ENCODE data around the gene RABAC1. TPM values are rescaled to one million over a fixed set of nuclear protein-coding genes. Genes with fewer than 3 reads are reported as not detected.
A peak's percentile ranks its signal among the peaks of the same experiment; 100 is the strongest.

The RABAC1 gene
- total and polyA plus RNA-seq, 9 of the 15 experiments (the other 6 are each of a cell fraction or from before 2014, with no cell fraction given) = 2.4 to 28.1 (median 9.3) TPM

DNA sequence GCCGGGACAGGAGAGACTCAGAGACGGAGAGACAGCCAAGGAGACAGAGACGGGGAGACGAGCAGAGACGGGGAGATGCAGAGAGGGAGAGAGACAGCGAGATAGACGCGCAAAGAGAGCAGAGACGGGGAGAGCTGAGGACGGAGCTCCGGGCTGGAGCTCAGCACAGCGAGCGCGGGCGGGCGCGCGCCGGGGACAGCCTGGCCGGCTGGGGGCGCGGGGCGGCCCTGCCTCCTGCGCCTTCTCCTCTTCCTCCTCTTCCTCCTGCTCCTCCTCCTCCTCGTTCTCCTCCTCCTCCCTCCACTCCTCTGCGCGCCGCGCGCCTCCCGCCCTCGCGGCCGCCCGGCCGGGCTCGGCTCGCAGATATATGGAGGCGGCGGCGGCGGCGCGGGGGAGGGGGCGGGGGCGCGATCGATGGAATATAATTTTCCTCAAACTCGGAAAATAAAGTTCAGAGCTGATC is 30.9 kb downstream of the RABAC1 start, which contains the start of gene ERFL (continued):
- TF ChIP-seq, protein P1, sequence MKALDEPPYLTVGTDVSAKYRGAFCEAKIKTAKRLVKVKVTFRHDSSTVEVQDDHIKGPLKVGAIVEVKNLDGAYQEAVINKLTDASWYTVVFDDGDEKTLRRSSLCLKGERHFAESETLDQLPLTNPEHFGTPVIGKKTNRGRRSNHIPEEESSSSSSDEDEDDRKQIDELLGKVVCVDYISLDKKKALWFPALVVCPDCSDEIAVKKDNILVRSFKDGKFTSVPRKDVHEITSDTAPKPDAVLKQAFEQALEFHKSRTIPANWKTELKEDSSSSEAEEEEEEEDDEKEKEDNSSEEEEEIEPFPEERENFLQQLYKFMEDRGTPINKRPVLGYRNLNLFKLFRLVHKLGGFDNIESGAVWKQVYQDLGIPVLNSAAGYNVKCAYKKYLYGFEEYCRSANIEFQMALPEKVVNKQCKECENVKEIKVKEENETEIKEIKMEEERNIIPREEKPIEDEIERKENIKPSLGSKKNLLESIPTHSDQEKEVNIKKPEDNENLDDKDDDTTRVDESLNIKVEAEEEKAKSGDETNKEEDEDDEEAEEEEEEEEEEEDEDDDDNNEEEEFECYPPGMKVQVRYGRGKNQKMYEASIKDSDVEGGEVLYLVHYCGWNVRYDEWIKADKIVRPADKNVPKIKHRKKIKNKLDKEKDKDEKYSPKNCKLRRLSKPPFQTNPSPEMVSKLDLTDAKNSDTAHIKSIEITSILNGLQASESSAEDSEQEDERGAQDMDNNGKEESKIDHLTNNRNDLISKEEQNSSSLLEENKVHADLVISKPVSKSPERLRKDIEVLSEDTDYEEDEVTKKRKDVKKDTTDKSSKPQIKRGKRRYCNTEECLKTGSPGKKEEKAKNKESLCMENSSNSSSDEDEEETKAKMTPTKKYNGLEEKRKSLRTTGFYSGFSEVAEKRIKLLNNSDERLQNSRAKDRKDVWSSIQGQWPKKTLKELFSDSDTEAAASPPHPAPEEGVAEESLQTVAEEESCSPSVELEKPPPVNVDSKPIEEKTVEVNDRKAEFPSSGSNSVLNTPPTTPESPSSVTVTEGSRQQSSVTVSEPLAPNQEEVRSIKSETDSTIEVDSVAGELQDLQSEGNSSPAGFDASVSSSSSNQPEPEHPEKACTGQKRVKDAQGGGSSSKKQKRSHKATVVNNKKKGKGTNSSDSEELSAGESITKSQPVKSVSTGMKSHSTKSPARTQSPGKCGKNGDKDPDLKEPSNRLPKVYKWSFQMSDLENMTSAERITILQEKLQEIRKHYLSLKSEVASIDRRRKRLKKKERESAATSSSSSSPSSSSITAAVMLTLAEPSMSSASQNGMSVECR (CRISPR knock-in tag; IDR thresholded peaks at IDR 0.05) = peak; percentile 14; the same call in 1 of the 2 replicates
- TF ChIP-seq ZNF24 (IDR thresholded peaks at IDR 0.05) = no peak
- TF ChIP-seq, protein P2, sequence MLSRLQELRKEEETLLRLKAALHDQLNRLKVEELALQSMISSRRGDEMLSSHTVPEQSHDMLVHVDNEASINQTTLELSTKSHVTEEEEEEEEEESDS (CRISPR knock-in tag; IDR thresholded peaks at IDR 0.05) = no peak
- TF ChIP-seq, protein P3, sequence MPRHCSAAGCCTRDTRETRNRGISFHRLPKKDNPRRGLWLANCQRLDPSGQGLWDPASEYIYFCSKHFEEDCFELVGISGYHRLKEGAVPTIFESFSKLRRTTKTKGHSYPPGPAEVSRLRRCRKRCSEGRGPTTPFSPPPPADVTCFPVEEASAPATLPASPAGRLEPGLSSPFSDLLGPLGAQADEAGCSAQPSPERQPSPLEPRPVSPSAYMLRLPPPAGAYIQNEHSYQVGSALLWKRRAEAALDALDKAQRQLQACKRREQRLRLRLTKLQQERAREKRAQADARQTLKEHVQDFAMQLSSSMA (CRISPR knock-in tag; IDR thresholded peaks at IDR 0.05) = 0 out of 2 replicates have a peak, but pooled peaks have one; percentile 24
- no peak for TF ChIP-seq RAD21 (CRISPR knock-in tag; conservative IDR thresholded peaks at IDR 0.05 in 1 of 2, IDR thresholded peaks at IDR 0.05 in 1 of 2)
- no peak; a peak in 1 of 4 replicates for TF ChIP-seq MAZ (CRISPR knock-in tag; conservative IDR thresholded peaks at IDR 0.05 in 1 of 2, IDR thresholded peaks at IDR 0.05 in 1 of 2)
- TF ChIP-seq, protein P4, sequence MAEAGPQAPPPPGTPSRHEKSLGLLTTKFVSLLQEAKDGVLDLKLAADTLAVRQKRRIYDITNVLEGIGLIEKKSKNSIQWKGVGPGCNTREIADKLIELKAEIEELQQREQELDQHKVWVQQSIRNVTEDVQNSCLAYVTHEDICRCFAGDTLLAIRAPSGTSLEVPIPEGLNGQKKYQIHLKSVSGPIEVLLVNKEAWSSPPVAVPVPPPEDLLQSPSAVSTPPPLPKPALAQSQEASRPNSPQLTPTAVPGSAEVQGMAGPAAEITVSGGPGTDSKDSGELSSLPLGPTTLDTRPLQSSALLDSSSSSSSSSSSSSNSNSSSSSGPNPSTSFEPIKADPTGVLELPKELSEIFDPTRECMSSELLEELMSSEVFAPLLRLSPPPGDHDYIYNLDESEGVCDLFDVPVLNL (CRISPR knock-in tag; IDR thresholded peaks at IDR 0.05; ENCODE audit: low read depth) = no peak
- no peak for TF ChIP-seq POU5F1 (IDR thresholded peaks at IDR 0.05; ENCODE audit: borderline replicate concordance, low read depth, low read length, partially characterized antibody)
- TF ChIP-seq, protein P5, sequence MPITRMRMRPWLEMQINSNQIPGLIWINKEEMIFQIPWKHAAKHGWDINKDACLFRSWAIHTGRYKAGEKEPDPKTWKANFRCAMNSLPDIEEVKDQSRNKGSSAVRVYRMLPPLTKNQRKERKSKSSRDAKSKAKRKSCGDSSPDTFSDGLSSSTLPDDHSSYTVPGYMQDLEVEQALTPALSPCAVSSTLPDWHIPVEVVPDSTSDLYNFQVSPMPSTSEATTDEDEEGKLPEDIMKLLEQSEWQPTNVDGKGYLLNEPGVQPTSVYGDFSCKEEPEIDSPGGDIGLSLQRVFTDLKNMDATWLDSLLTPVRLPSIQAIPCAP (CRISPR knock-in tag; IDR thresholded peaks at IDR 0.05; ENCODE audit: borderline replicate concordance) = no peak
- peak; percentile 35 for TF ChIP-seq MTA3 (IDR thresholded peaks at IDR 0.05; ENCODE audit: borderline replicate concordance)
- TF ChIP-seq POLR2H (tag; IDR thresholded peaks at IDR 0.05; ENCODE audit: low read depth) = no peak
- TF ChIP-seq FOXP1 (CRISPR knock-in tag; IDR thresholded peaks at IDR 0.05) = no peak
- no peak for TF ChIP-seq ZZZ3 (IDR thresholded peaks at IDR 0.05)
- no peak for TF ChIP-seq ESRRB (CRISPR knock-in tag; IDR thresholded peaks at IDR 0.05; ENCODE audit: borderline replicate concordance)
- TF ChIP-seq, protein P6, sequence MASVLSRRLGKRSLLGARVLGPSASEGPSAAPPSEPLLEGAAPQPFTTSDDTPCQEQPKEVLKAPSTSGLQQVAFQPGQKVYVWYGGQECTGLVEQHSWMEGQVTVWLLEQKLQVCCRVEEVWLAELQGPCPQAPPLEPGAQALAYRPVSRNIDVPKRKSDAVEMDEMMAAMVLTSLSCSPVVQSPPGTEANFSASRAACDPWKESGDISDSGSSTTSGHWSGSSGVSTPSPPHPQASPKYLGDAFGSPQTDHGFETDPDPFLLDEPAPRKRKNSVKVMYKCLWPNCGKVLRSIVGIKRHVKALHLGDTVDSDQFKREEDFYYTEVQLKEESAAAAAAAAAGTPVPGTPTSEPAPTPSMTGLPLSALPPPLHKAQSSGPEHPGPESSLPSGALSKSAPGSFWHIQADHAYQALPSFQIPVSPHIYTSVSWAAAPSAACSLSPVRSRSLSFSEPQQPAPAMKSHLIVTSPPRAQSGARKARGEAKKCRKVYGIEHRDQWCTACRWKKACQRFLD (CRISPR knock-in tag; IDR thresholded peaks at IDR 0.05) = no peak
- no peak for TF ChIP-seq BMI1 (IDR thresholded peaks at IDR 0.05; ENCODE audit: low read length)
- TF ChIP-seq NONO (IDR thresholded peaks at IDR 0.05; ENCODE audit: low read depth in 2 of 2, low read length in 1 of 2) = peak in 1 of 2 experiments; percentile 93; a peak in 2 of 4 replicates
- TF ChIP-seq CTBP1 (IDR thresholded peaks at IDR 0.05; ENCODE audit: borderline replicate concordance) = peak; percentile 61
- TF ChIP-seq NEUROD1 (IDR thresholded peaks at IDR 0.05; ENCODE audit: borderline replicate concordance, low read depth, low read length, partially characterized antibody) = no peak
